ENCODE measurements around the gene P2RX7. TPM values are rescaled to one million over a fixed set of nuclear protein-coding genes. Genes with fewer than 3 reads are reported as not detected.
"Not testable (repeated sequence)": the region's sequence is repeated elsewhere in the genome, so short reads cannot be mapped to it uniquely, and the experiment has no call there.

P2RX7 gene
- total RNA-seq, 4 donors from 2014 or later = 9.8 to 38.6 (median 24.4) TPM

- no peak for TF ChIP-seq POLR2A (IDR thresholded peaks at IDR 0.05)
- no peak for TF ChIP-seq CTCF (IDR thresholded peaks at IDR 0.05)
- WGBS, 2 donors = 78 to 90% methylated on average over 7 of the region's 7 CpGs
- H3K4me3 ChIP-seq (ENCODE audit: low read depth, poor library complexity, severe bottlenecking) = no peak overlapping the region
- no peak for DNase-seq (ENCODE audit: low spot score in 2 of 2)
- intact Hi-C loops (cut with DNase I; ENCODE audit: low total_unique reads) = no loop called here
Observed at GRCh38 chr12:121198949-121199348, 66.3 kb downstream of the P2RX7 start.

- intact Hi-C loops (cut with DNase I; ENCODE audit: low total_unique reads); H3K4me3 ChIP-seq (ENCODE audit: low read depth, poor library complexity, severe bottlenecking); DNase-seq (ENCODE audit: low spot score in 2 of 2): not testable (repeated sequence)
- WGBS, 2 donors = 92 to 94% methylated on average over 6 of the region's 6 CpGs
Observed at GRCh38 chr12:121201140-121201539, 68.5 kb downstream of the P2RX7 start.

- DNase-seq (ENCODE audit: low spot score in 2 of 2) = no peak
- WGBS, 2 donors = 56 to 68% methylated on average over 14 of the region's 14 CpGs
Observed at GRCh38 chr12:121202407-121203355, 70.0 kb downstream of the P2RX7 start.

GRCh38 chr12:121203482-121203881 is 70.8 kb downstream of the P2RX7 start:
- no peak for TF ChIP-seq CTCF (IDR thresholded peaks at IDR 0.05)
- TF ChIP-seq POLR2A (IDR thresholded peaks at IDR 0.05) = no peak
- DNase-seq (ENCODE audit: low spot score in 2 of 2) = no peak
- H3K4me3 ChIP-seq (ENCODE audit: low read depth, poor library complexity, severe bottlenecking) = no peak overlapping the region
- WGBS, 2 donors = 87% methylated on average over 11 of the region's 11 CpGs
- intact Hi-C loops (cut with DNase I; ENCODE audit: low total_unique reads) = no loop called here

More at GRCh38 chr12:121202407-121203355, 70.0 kb downstream of the P2RX7 start:
- intact Hi-C loops (cut with DNase I; ENCODE audit: low total_unique reads) = no loop called here
- H3K4me3 ChIP-seq (ENCODE audit: low read depth, poor library complexity, severe bottlenecking) = no peak overlapping the region
- TF ChIP-seq CTCF (IDR thresholded peaks at IDR 0.05) (no peak), POLR2A (IDR thresholded peaks at IDR 0.05) (no peak)

- intact Hi-C loops (cut with DNase I; ENCODE audit: low total_unique reads) = no loop called here
- WGBS, 2 donors = 66 to 72% methylated on average over 7 of the region's 7 CpGs
- no peak for TF ChIP-seq POLR2A (IDR thresholded peaks at IDR 0.05)
- TF ChIP-seq CTCF (IDR thresholded peaks at IDR 0.05) = no peak
Observed at GRCh38 chr12:121205491-121205890, 72.8 kb downstream of the P2RX7 start.

GRCh38 chr12:121208571-121208970 is 75.9 kb downstream of the P2RX7 start:
- intact Hi-C loops (cut with DNase I; ENCODE audit: low total_unique reads); DNase-seq (ENCODE audit: low spot score in 2 of 2); H3K4me3 ChIP-seq (ENCODE audit: low read depth, poor library complexity, severe bottlenecking): not testable (repeated sequence)
- 87 to 91% methylated on average over 10 of the region's 10 CpGs for whole genome bisulfite sequencing, 2 donors

More at GRCh38 chr12:121205491-121205890, 72.8 kb downstream of the P2RX7 start:
- H3K4me3 ChIP-seq (ENCODE audit: low read depth, poor library complexity, severe bottlenecking) = no peak overlapping the region
- DNase-seq (ENCODE audit: low spot score in 2 of 2) = no peak
